NCI-H524 (cell line): Measurements from ENCODE around the gene NRCAM.
"Not testable (repeated sequence)": the region's sequence is repeated elsewhere in the genome, so short reads cannot be mapped to it uniquely, and the experiment has no call there.

Experiments
- DNase-seq, 2 experiments: peaks; one replicate each; lab custom pipeline; 2025; lab: John Stamatoyannopoulos, UW

The NRCAM gene

GRCh38 chr7:108282427-108282996 is 173.7 kb downstream of the NRCAM start:
- DNase-seq: no peak

GRCh38 chr7:108280136-108280535 is 176.1 kb downstream of the NRCAM start:
- DNase-seq: no peak

- no peak for DNase-seq
Observed at GRCh38 chr7:108278776-108279175, 177.5 kb downstream of the NRCAM start.

GRCh38 chr7:108278281-108278680 is 178.0 kb downstream of the NRCAM start:
- DNase-seq: no peak

DNA sequence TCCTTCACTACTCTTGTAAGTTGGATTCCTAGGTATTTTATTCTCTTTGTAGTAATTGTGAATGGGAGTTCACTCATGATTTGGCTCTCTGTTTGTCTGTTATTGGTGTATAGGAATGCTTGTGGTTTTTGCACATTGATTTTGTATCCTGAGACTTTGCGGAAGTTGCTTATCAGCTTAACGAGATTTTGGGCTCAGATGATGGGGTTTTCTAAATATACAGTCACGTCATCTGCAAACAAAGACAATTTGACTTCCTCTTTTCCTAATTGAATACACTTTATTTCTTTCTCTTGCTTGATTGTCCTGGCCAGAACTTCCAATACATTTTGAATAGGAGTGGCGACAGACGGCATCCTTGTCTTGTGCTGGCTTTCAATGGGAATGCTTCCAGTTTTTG is 181.8 kb downstream of the NRCAM start:
- DNase-seq: not testable (repeated sequence)

- not testable (repeated sequence) for DNase-seq
Observed at GRCh38 chr7:108272891-108273290, 183.3 kb downstream of the NRCAM start.

DNA sequence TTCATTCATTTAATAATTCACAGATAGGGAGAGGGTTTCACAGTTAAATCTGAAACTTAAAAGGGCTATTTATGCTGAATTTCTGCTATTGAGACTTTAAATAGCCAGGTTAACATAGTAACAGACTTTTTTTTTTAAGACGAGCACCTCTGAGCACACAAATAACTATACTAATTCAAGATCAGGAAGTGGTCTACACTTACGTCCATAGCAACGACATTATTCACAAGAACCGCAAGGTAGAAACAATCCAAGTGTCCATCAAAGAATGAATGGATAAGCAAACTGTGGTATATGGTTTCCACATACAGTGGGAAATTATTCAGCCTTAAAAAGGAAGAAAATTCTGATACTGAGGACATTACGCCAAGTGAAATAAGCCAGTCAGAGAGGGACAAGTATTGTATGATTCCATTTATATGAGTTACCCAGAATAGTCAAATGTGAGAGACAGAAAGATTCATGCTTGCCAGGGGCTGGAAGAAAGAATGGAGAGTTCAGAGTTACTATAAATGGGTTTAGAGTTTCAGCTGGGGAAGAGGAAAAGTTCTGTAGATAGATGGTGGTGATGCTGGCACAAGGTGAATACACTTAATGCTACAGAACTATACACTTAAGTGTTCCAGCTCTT is 185.7 kb downstream of the NRCAM start:
- DNase-seq: no peak

- no peak for DNase-seq
Observed at GRCh38 chr7:108268200-108268820, 187.9 kb downstream of the NRCAM start.

GRCh38 chr7:108267615-108268014 is 188.6 kb downstream of the NRCAM start:
- no peak for DNase-seq

DNA sequence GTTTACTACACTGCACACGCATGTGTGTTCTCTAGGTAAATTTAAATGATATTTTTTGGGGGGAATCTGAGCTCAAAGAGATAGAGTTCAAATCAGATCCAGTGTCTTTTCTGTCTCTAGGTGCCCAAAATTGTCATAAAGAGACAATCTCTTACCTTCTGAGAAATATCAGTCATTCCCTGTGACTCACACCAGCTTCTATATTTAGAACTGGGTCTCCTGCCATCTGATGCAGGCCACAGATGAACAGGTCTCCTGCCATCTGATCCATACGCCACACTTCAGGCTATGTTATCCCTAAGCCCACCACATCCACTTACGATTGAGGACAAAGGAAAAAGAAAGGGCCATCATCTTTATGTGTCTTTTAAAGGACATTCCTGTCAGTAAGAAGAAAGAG is 189.7 kb downstream of the NRCAM start:
- DNase-seq: no peak

DNA sequence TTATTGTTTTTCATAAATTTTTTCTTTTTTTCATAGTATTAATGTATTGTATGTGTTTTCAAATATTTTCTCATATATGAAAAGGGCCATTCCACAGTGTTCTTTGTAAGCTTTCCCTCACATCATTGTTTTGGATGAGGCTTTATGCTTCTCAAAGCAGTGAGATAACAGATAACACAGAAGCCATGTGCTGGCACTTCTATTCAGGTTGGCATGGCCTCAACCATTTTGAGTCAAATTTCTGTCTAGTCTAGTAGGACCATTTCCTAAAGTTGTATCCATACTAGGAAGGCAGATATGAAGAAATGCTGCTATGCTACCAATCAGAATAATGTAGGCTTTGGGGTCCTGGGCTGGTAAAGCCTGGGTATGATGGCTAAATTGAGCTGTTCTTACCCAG is 190.2 kb downstream of the NRCAM start:
- no peak for DNase-seq

DNA sequence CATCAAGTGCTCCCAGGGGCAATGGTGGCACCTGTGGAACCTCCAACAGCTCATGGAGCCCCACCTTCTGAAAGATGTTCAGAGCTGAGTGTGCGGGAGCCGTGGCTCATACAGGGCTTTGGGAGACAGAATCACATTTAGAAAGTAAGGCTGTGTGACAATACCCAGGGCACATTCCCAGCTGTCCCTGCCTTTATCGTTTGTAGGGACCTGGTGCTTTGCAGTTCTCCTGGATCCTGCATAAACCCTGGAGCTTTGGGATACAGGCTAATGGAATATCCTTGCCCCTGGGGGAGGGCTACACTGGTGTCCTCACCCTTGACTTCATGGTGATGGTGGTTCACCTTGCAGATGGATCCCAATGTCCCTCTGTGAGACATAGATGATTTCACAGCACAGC is 191.2 kb downstream of the NRCAM start:
- no peak for DNase-seq

- peak; percentile 94 to 98 for DNase-seq
Observed at GRCh38 chr7:108263425-108263824, 192.8 kb downstream of the NRCAM start.

- DNase-seq: peak; percentile 14 to 57
Observed at GRCh38 chr7:108261560-108262255, 194.5 kb downstream of the NRCAM start.

DNA sequence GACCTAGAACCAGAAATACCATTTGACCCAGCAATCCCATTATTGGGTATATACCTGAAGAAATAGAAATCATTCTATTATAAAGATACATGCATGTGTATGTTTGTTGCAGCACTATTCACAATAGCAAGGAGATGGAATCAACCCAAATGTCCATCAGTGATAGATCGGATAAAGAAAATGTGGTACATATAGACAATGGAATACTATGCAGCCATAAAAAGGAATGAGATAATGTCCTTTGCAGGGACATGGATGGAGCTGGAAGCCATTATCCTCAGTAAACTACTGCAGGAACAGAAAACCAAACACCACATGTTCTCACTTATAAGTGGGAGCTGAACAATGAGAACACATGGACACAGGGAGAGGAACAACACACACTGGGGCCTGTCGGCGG is 196.8 kb downstream of the NRCAM start:
- not testable (repeated sequence) for DNase-seq

- DNase-seq: no peak
Observed at GRCh38 chr7:108257954-108258353, 198.3 kb downstream of the NRCAM start.

DNA sequence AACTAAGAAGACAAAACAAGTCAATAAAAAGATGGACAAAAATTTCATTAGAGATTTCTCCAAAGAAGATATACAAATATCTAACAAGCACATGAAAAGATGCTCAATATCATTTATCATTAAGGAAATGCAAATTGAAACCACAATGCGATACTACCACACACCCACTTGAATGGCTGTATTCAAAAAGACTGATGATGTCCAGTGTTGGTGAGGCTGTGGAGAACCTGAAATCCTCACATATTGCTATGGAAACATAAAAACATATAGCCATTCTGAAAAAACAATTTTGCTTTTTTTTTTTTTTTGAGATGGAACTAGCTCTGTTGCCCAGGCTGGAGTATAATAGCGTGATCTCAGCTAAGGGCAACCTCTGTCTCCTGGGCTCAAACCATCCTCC is 202.0 kb downstream of the NRCAM start:
- DNase-seq: no peak

GRCh38 chr7:108253275-108254044 is 202.8 kb downstream of the NRCAM start:
- DNase-seq: peak; percentile 4 to 52

DNA sequence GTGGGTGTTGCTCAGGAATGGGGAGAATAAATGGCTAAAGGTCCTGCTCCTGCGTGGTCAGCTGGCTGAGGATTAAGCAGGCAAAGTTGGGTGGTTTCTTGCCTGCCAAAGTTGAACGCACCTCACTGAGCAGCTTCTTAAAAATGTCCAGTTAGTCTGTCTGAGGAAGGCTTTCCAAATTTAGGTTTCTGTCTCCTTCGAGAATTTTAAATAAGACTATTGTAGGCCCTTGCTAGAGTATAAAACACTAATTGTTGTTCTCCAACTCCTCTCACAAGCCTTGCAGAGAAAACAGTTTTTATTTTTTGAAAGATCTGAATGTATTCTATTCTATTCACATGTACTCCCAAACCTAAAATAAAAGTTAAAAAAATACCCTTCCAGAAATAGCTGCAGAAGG is 204.1 kb downstream of the NRCAM start:
- DNase-seq: no peak

- no peak for DNase-seq
Observed at GRCh38 chr7:108251700-108252099, 204.5 kb downstream of the NRCAM start.

- no peak for DNase-seq
Observed at GRCh38 chr7:108249453-108249852, 206.8 kb downstream of the NRCAM start.

DNA sequence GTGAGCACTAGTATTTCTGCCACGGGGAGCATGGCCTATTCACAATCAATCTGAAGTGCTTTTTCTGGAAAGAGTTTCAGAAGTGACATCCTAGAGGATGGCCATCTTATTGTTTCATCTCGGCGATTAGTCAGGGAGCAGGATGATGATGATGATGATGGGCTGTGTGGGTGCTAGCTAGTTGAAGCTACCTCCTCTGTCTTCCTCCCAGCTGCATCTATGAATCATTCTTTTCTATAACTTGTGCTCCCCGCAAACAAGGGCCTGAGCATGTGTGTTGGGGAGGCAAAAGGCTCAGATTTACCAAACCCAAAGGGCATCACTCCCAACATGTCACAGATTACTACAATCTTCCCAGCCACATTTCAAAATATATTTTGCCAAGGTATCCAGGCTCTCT is 207.4 kb downstream of the NRCAM start:
- no peak for DNase-seq
